Activated naive CD4-positive, alpha-beta T cell treated with anti-CD3 and anti-CD28 coated beads, Interleukin-2, amount 50 U/mL, for 72 hours (primary cell): Measurements from ENCODE around the gene NAA16. TPM values are rescaled to one million over a fixed set of nuclear protein-coding genes. Genes with fewer than 3 reads are reported as not detected.

ENCODE experiments used
- ATAC-seq, 2 donors: fragments of 150-1000 bp; cut with Tn5 transposase; 2 replicates each; pipeline ENCODE4 v1.10.0; 2021; ENCODE audit warnings: mild to moderate bottlenecking in 2 of 2, moderate library complexity in 2 of 2
- DNase-seq, 2 donors: peaks; one replicate each; pipeline ENCODE4 v3.0.0; 2021 to 2022; ENCODE audit warnings: low spot score in 2 of 2
- H3K27ac Mint-ChIP-seq, 2 donors: one replicate each; pipeline ENCODE4 v1.8.0; 2022; ENCODE audit warnings: mild to moderate bottlenecking in 2 of 2, mixed read lengths in 2 of 2
- H3K36me3 Mint-ChIP-seq, 2 donors: one replicate each; pipeline ENCODE4 v1.8.0; 2022; ENCODE audit warnings: mixed read lengths in 2 of 2
- H3K9me3 Mint-ChIP-seq, 2 donors: one replicate each; pipeline ENCODE4 v1.8.0; 2022; ENCODE audit warnings: mixed read lengths in 2 of 2
- total RNA-seq, 2 donors: library from RNA; stranded (reverse); gene quantifications; one replicate each; pipeline ENCODE4 v1.2.3, GENCODE V29; 2022

The NAA16 gene
- total RNA-seq, 2 donors from 2014 or later = 31.6 to 41.2 TPM

- ATAC-seq (no peak), DNase-seq (no peak)
- Mint-ChIP-seq H3K36me3 (peaks cover 0 to 10% of the 10 kb centered on the region in 2 donors), H3K27ac (no peak overlapping the region), H3K9me3 (peaks cover 3 to 4% of the 10 kb centered on the region in 2 donors)
These were observed 15.1 kb upstream of the NAA16 start for GRCh38 chr13:41295973-41296372.

- Mint-ChIP-seq H3K27ac (no peak overlapping the region), H3K36me3 (peaks cover 0 to under 1% of the 10 kb centered on the region in 2 donors), H3K9me3 (no peaks in the 10 kb centered on the region)
- ATAC-seq = no peak
- no peak for DNase-seq
These were observed 14.0 kb upstream of the NAA16 start for GRCh38 chr13:41296879-41297646.

- DNase-seq (no peak), ATAC-seq (no peak)
- Mint-ChIP-seq H3K36me3 (no peaks in the 10 kb centered on the region), H3K9me3 (no peaks in the 10 kb centered on the region), H3K27ac (no peak overlapping the region)
These were observed 11.6 kb upstream of the NAA16 start for GRCh38 chr13:41299316-41300094.

DNA sequence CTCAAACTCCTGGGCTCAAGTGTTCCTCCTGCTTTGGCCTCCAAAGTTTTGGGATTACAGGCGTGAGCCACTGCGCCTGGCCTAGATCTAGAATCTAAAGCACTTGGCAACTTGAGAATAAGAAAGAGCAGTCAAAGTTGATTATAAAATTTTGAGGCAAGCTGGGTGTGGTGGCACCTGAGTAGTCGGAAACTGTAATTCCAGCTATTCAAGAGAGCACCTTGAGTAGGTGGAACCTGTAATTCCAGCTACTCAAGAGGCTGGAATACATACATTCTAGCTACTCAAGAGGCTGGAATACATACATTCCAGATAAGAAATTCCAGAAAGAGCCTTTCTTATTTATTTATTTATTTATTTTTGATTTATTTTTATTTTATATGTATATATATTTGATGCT, 8.3 kb upstream of the NAA16 start:
- ATAC-seq (no peak), DNase-seq (no peak)
- H3K9me3 Mint-ChIP-seq = no peaks in the 10 kb centered on the region
- H3K36me3 Mint-ChIP-seq = no peaks in the 10 kb centered on the region
- H3K27ac Mint-ChIP-seq = no peak overlapping the region

GRCh38 chr13:41304551-41304950, 6.5 kb upstream of the NAA16 start:
- ATAC-seq = no peak
- no peaks in the 10 kb centered on the region for H3K36me3 Mint-ChIP-seq

DNA sequence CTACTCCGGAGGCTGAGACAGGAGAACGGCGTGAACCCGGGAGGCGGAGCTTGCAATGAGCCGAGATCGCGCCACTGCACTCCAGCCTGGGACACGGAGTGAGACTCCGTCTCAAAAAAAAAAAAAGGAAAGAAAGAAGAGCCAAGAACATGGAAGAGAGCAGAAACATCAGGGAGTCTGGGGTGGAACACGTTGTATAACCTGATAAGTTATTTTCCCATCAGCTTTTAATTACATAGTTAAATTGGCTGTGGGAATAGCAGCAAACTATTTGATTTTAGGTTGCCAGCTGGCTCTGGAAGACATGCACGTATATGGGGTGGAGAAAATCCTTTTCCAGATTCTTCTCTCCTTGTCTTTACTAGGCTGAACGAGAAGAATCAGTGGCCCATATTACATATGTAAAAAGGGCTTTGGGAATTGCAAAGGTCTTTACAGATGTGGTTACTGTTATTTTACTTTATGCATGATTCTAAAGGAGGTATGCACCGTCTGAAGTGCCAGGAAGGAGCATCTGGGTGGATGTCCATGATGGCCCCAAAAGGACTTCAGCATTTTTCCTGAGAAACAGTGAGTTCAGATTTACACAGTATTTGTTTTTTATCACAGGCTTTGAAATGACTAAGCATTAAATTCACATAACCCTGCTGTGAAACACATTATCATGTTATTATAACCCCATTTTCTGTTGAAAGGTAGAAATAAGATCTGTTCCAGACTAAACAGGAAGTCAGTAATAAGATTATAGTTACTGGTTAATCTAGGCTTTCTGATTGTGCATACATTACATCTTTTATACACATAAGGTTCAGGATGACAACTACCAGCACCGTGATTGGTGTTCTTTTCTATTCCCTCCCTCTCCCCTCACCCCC, 4.6 kb upstream of the NAA16 start:
- no peaks in the 10 kb centered on the region for H3K36me3 Mint-ChIP-seq
- no peak for DNase-seq

More at GRCh38 chr13:41304551-41304950, 6.5 kb upstream of the NAA16 start:
- no peak overlapping the region for H3K27ac Mint-ChIP-seq
- no peaks in the 10 kb centered on the region for H3K9me3 Mint-ChIP-seq
- DNase-seq = no peak

DNA sequence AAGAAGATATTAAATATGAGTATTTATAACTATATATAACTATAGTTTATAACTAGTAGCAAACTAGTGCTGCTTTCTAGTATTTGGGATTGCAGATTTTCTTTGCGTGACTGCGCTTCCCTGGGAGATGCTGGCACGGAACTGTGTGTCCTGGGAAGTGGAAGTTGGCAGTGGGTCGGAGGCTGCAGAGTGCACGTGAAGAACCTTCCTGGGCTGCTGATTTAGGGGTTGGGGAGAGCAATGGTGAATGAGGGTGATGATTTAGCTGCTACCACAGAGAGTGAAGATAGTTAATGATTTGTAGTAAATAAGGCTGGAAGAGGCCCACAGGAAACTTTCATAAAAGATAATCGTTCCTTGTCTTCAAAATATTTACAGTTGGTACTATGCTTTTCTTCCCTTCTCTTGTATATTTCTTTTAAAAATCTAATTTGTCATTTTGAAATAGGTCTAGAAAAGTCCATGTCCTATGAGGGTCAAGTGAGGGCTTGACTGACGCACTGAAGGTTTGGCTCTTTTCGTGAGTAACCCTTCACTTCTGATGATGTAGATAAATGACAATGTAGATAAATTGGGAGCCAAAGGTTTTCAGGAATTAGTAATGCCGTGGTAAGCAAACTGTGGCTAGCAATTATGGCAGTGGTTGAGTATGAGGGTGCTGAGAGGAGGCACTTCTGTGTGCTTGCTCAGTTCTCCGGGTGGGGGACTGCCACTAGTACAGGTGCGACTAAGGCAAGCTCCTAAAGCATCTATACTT, 3.0 kb upstream of the NAA16 start:
- H3K9me3 Mint-ChIP-seq = no peaks in the 10 kb centered on the region
- DNase-seq = no peak
- H3K36me3 Mint-ChIP-seq = peaks cover 6% of the 10 kb centered on the region in 2 donors
- no peak overlapping the region for H3K27ac Mint-ChIP-seq
- ATAC-seq = no peak

More for the DNA sequence above, 4.6 kb upstream of the NAA16 start:
- H3K9me3 Mint-ChIP-seq = no peaks in the 10 kb centered on the region
- no peak overlapping the region for H3K27ac Mint-ChIP-seq
- ATAC-seq = no peak

DNA sequence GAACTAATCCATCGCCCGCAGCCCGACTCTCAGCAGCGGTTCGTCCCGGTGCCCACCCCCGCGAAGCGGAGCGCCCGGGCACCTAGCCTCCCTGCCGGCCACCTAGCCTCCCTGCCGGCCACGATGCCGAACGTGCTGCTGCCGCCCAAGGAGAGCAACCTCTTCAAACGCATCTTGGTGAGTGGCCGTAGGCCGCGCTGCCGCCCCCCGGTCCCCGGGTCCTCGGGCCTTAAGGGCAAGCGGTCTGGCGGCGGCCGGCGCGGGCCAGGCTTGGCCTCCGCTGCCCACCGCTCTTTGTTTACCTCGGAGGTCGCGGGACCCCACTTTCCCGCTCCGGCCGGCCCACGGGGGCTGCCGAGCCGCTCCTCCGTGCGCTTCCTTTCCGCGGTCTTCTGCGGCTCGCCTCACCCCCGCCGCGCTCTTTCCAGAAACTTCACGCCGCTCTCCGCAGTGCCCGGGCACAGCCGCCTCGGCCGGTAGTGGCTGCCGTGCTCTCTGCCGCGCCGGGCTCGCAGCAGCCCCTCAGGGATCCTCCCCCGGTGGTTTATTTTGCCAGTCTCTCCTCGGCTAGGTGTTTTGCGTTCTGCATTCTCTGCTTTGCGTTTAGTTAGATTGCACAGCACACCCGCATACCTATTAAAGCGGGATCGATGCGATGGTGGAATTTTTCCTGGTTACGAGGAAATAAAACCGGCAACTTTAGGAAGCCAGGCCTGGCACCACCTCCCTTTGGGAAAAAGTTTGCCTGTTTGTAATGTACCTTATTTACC, 524 bp downstream of the NAA16 start:
- H3K36me3 Mint-ChIP-seq = peaks cover 6% of the 10 kb centered on the region in 2 donors
- DNase-seq (peak; percentile 63 to 69), ATAC-seq (peak; percentile 51 to 56)
- peak overlapping the region; percentile 97 for H3K27ac Mint-ChIP-seq
- H3K9me3 Mint-ChIP-seq = no peaks in the 10 kb centered on the region

DNA sequence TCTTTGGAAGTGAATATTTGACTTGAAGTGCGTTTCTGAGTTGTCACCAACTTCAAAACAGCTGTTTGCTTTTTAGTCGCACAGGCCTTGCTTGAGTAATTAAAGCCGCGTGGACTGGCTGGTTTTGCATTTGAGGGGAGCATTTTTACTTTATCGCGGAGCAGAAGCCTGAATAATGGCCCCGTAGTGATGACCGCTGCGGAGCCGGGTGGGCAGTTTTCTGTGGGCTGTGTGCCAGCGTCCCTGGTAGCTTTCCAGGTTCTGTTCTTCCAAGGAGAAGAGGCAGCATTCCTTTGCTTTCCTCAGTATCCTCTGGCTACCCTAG, 1.1 kb downstream of the NAA16 start:
- H3K9me3 Mint-ChIP-seq = no peaks in the 10 kb centered on the region
- no peak for ATAC-seq
- no peak for DNase-seq
- peak overlapping the region; percentile 97 for H3K27ac Mint-ChIP-seq
- H3K36me3 Mint-ChIP-seq = peaks cover 6% of the 10 kb centered on the region in 2 donors

- DNase-seq (no peak), ATAC-seq (no peak)
- H3K9me3 Mint-ChIP-seq = no peaks in the 10 kb centered on the region
- H3K36me3 Mint-ChIP-seq = peaks cover 6 to 16% of the 10 kb centered on the region in 2 donors
- peak overlapping the region in 1 of 2 donors; percentile 61 for H3K27ac Mint-ChIP-seq
These were observed 2.0 kb downstream of the NAA16 start for GRCh38 chr13:41313117-41313516.

DNA sequence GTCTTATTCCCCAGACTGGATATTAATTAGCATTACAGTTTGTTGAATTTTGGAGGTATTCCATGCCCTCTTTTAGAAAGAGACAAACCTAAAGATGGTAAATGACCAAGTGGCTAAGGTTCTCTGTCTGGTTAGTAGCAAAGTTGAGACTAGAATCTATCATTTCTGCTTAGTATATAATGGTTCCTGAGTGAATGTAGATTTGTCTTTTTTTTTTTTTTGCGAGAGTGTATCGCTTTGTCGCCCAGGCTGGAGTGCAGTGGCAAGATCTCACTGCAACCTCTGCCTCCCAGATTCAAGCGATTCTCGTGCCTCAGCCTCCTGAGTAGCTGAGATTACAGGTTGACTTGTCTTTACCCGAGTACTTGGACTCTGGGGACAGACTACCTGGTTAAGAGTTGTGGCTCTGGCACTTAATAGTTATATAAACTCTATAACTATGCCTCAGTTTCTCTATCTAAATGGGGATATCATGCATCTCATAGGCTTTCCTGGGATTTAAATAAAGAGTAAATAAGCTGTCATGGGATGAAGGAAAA, 2.7 kb downstream of the NAA16 start:
- no peak for DNase-seq
- ATAC-seq = no peak
- Mint-ChIP-seq H3K36me3 (peaks cover 6 to 18% of the 10 kb centered on the region in 2 donors), H3K9me3 (no peaks in the 10 kb centered on the region), H3K27ac (no peak overlapping the region)

DNA sequence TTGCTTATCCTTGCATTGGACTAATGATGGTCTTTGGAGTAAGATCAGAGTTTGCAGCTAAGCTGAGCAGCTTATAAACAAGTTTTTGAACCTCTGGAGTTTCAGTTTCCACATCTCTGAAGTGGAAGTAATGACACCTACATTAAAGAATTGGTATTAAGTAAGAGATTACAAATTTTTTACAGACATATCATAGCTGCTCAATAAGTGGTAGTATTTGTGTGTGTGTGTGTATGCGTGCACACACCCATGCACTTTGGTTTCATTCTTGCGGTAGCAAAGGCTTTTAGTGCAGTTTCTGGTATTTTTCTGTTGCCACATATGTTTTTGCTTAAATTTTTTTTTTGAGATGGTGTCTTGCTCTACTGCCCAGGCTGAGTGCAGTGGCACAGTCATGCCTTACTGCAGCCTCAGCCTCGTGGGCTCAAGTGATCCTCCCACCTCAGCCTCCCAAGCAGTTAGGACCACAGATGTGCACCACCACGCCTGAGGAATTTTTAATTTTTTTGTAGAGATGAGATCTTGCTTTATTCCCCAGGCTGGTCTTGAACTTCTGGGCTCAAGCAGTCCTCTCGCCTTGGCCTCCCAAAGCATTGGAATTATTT, 4.5 kb downstream of the NAA16 start:
- ATAC-seq (peak in 1 of 2 donors; percentile 32), DNase-seq (no peak)
- Mint-ChIP-seq H3K36me3 (peaks cover 6 to 21% of the 10 kb centered on the region in 2 donors), H3K9me3 (no peaks in the 10 kb centered on the region), H3K27ac (peak overlapping the region; percentile 1 to 77)

GRCh38 chr13:41317243-41317642, 6.2 kb downstream of the NAA16 start:
- Mint-ChIP-seq H3K27ac (no peak overlapping the region), H3K36me3 (peaks cover 5 to 25% of the 10 kb centered on the region in 2 donors), H3K9me3 (no peaks in the 10 kb centered on the region)
- ATAC-seq (no peak), DNase-seq (no peak)

DNA sequence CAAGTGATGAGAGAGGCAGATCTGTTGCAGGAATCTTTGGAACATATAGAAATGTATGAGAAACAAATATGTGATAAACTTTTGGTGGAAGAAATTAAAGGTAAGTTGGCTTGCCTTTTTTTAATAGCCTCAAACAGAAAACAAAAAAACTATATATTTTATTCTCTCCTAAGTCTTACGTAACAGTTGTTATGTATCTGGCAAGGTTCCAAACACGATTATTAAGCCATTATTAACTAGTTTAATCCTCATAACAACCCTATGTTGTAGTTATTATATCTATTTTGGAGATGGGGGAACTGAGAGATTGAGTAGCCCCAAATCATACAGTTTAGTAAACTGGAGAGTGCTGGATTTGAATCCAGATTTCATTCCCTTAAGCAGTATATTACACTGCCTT, 14.7 kb downstream of the NAA16 start:
- Mint-ChIP-seq H3K27ac (no peak overlapping the region), H3K9me3 (no peaks in the 10 kb centered on the region), H3K36me3 (peaks cover 11 to 20% of the 10 kb centered on the region in 2 donors)
- ATAC-seq (no peak), DNase-seq (no peak)

DNA sequence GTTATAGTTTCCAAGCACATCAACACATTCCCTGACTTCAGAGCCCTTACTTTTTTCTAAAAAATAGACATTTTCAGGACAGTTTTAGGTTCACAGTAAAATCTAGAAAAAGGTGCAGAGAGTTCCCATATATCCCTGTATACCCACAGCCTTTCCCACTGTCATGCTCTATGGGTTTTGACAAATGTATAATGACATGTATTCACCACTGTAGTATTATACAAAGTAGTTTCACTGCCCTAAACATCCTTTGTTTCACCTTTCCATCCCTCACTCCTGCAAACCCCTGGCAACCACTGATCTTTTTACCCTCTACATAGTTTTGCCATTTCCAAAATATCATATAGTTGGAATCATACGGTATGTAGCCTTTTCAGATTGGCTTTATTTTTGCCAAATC, 15.6 kb downstream of the NAA16 start:
- no peak for ATAC-seq
- no peak overlapping the region for H3K27ac Mint-ChIP-seq
- DNase-seq = no peak
- no peaks in the 10 kb centered on the region for H3K9me3 Mint-ChIP-seq
- H3K36me3 Mint-ChIP-seq = peaks cover 11 to 18% of the 10 kb centered on the region in 2 donors
